ENCODE data around the gene FRY.

The FRY gene

GRCh38 chr13:32314271-32315237 is 283.0 kb downstream of the FRY start:
- H3K27ac ChIP-seq (ENCODE audit: low read length): peak overlapping the region; percentile 91
- no peaks in the 10 kb centered on the region for H3K9me3 ChIP-seq (ENCODE audit: control insufficient read depth in 2 of 2, low read length in 2 of 2)
- no peaks in the 10 kb centered on the region for H3K36me3 ChIP-seq (ENCODE audit: control insufficient read depth in 2 of 2, insufficient read depth in 2 of 2, low read length in 2 of 2)
- H3K9ac ChIP-seq (ENCODE audit: low read length in 2 of 2): peak overlapping the region; percentile 83 to 95
- H3K27me3 ChIP-seq (ENCODE audit: control insufficient read depth in 1 of 2, insufficient read depth in 2 of 2, low read length in 2 of 2): no peaks in the 10 kb centered on the region
- peak overlapping the region; percentile 62 to 87 for H3K4me3 ChIP-seq (ENCODE audit: low read length in 2 of 2)
- H3K4me1 ChIP-seq (ENCODE audit: control insufficient read depth, insufficient read depth, low read length): peaks cover 15% of the 10 kb centered on the region

DNA sequence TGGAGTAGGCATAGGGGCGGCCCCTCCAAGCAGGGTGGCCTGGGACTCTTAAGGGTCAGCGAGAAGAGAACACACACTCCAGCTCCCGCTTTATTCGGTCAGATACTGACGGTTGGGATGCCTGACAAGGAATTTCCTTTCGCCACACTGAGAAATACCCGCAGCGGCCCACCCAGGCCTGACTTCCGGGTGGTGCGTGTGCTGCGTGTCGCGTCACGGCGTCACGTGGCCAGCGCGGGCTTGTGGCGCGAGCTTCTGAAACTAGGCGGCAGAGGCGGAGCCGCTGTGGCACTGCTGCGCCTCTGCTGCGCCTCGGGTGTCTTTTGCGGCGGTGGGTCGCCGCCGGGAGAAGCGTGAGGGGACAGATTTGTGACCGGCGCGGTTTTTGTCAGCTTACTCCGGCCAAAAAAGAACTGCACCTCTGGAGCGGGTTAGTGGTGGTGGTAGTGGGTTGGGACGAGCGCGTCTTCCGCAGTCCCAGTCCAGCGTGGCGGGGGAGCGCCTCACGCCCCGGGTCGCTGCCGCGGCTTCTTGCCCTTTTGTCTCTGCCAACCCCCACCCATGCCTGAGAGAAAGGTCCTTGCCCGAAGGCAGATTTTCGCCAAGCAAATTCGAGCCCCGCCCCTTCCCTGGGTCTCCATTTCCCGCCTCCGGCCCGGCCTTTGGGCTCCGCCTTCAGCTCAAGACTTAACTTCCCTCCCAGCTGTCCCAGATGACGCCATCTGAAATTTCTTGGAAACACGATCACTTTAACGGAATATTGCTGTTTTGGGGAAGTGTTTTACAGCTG is 283.9 kb downstream of the FRY start, which contains the start of the genes BRCA2 and ZAR1L:
Gene BRCA2, plus strand, starts transcription at position 271 of the 790 bp plus-strand sequence. CDS start 953 bp downstream, outside the sequence.
Gene ZAR1L, minus strand, starts transcription at position 126 of the 790 bp plus-strand sequence. CDS start 3,438 bp downstream, outside the sequence.
- peak within 1 kb of the TSS; percentile 91 for H3K27ac ChIP-seq (ENCODE audit: low read length)
- no peaks in the 10 kb centered on the region for H3K9me3 ChIP-seq (ENCODE audit: control insufficient read depth in 2 of 2, low read length in 2 of 2)
- peak within 1 kb of the TSS; percentile 83 to 95 for H3K9ac ChIP-seq (ENCODE audit: low read length in 2 of 2)
- H3K4me3 ChIP-seq (ENCODE audit: low read length in 2 of 2): peak within 1 kb of the TSS; percentile 62 to 87
- H3K36me3 ChIP-seq (ENCODE audit: control insufficient read depth in 2 of 2, insufficient read depth in 2 of 2, low read length in 2 of 2): no peaks in the 10 kb centered on the region
- H3K4me1 ChIP-seq (ENCODE audit: control insufficient read depth, insufficient read depth, low read length): peaks cover 12% of the 10 kb centered on the region
- H3K27me3 ChIP-seq (ENCODE audit: control insufficient read depth in 1 of 2, insufficient read depth in 2 of 2, low read length in 2 of 2): no peaks in the 10 kb centered on the region

GRCh38 chr13:32316028-32316339 is 284.4 kb downstream of the FRY start:
- peaks cover 12% of the 10 kb centered on the region for H3K4me1 ChIP-seq (ENCODE audit: control insufficient read depth, insufficient read depth, low read length)
- no peak overlapping the region for H3K27ac ChIP-seq (ENCODE audit: low read length)
- H3K27me3 ChIP-seq (ENCODE audit: control insufficient read depth in 1 of 2, insufficient read depth in 2 of 2, low read length in 2 of 2): no peaks in the 10 kb centered on the region
- no peaks in the 10 kb centered on the region for H3K36me3 ChIP-seq (ENCODE audit: control insufficient read depth in 2 of 2, insufficient read depth in 2 of 2, low read length in 2 of 2)
- peak overlapping the region; percentile 62 to 87 for H3K4me3 ChIP-seq (ENCODE audit: low read length in 2 of 2)
- peak overlapping the region; percentile 65 to 83 for H3K9ac ChIP-seq (ENCODE audit: low read length in 2 of 2)
- no peaks in the 10 kb centered on the region for H3K9me3 ChIP-seq (ENCODE audit: control insufficient read depth in 2 of 2, low read length in 2 of 2)

GRCh38 chr13:32316501-32316900 is 284.9 kb downstream of the FRY start:
- Histone ChIP-seq H3K27me3 (ENCODE audit: control insufficient read depth in 1 of 2, insufficient read depth in 2 of 2, low read length in 2 of 2) (no peaks in the 10 kb centered on the region), H3K9ac (ENCODE audit: low read length in 2 of 2) (peak overlapping the region in 1 of 2 donors; percentile 83), H3K4me1 (ENCODE audit: control insufficient read depth, insufficient read depth, low read length) (peaks cover 12% of the 10 kb centered on the region), H3K36me3 (ENCODE audit: control insufficient read depth in 2 of 2, insufficient read depth in 2 of 2, low read length in 2 of 2) (no peaks in the 10 kb centered on the region), H3K4me3 (ENCODE audit: low read length in 2 of 2) (no peak overlapping the region), H3K9me3 (ENCODE audit: control insufficient read depth in 2 of 2, low read length in 2 of 2) (no peaks in the 10 kb centered on the region), H3K27ac (ENCODE audit: low read length) (no peak overlapping the region)

GRCh38 chr13:32317716-32318465 is 286.3 kb downstream of the FRY start:
- no peaks in the 10 kb centered on the region for H3K9me3 ChIP-seq (ENCODE audit: control insufficient read depth in 2 of 2, low read length in 2 of 2)
- H3K4me1 ChIP-seq (ENCODE audit: control insufficient read depth, insufficient read depth, low read length): peaks cover 12% of the 10 kb centered on the region
- no peak overlapping the region for H3K9ac ChIP-seq (ENCODE audit: low read length in 2 of 2)
- H3K4me3 ChIP-seq (ENCODE audit: low read length in 2 of 2): no peak overlapping the region
- H3K27ac ChIP-seq (ENCODE audit: low read length): no peak overlapping the region
- H3K36me3 ChIP-seq (ENCODE audit: control insufficient read depth in 2 of 2, insufficient read depth in 2 of 2, low read length in 2 of 2): no peaks in the 10 kb centered on the region
- H3K27me3 ChIP-seq (ENCODE audit: control insufficient read depth in 1 of 2, insufficient read depth in 2 of 2, low read length in 2 of 2): no peaks in the 10 kb centered on the region

- Histone ChIP-seq H3K27me3 (ENCODE audit: control insufficient read depth in 1 of 2, insufficient read depth in 2 of 2, low read length in 2 of 2) (no peaks in the 10 kb centered on the region), H3K4me3 (ENCODE audit: low read length in 2 of 2) (no peak overlapping the region), H3K27ac (ENCODE audit: low read length) (no peak overlapping the region), H3K36me3 (ENCODE audit: control insufficient read depth in 2 of 2, insufficient read depth in 2 of 2, low read length in 2 of 2) (no peaks in the 10 kb centered on the region), H3K9me3 (ENCODE audit: control insufficient read depth in 2 of 2, low read length in 2 of 2) (no peaks in the 10 kb centered on the region), H3K9ac (ENCODE audit: low read length in 2 of 2) (no peak overlapping the region), H3K4me1 (ENCODE audit: control insufficient read depth, insufficient read depth, low read length) (peaks cover 7% of the 10 kb centered on the region)
Observed at GRCh38 chr13:32320528-32320927, 289.0 kb downstream of the FRY start.

GRCh38 chr13:32323912-32324311 is 292.3 kb downstream of the FRY start:
- H3K4me3 ChIP-seq (ENCODE audit: low read length in 2 of 2): no peak overlapping the region
- no peaks in the 10 kb centered on the region for H3K36me3 ChIP-seq (ENCODE audit: control insufficient read depth in 2 of 2, insufficient read depth in 2 of 2, low read length in 2 of 2)
- no peak overlapping the region for H3K9ac ChIP-seq (ENCODE audit: low read length in 2 of 2)
- H3K4me1 ChIP-seq (ENCODE audit: control insufficient read depth, insufficient read depth, low read length): no peaks in the 10 kb centered on the region
- H3K27ac ChIP-seq (ENCODE audit: low read length): no peak overlapping the region
- H3K9me3 ChIP-seq (ENCODE audit: control insufficient read depth in 2 of 2, low read length in 2 of 2): no peaks in the 10 kb centered on the region
- H3K27me3 ChIP-seq (ENCODE audit: control insufficient read depth in 1 of 2, insufficient read depth in 2 of 2, low read length in 2 of 2): no peaks in the 10 kb centered on the region

DNA sequence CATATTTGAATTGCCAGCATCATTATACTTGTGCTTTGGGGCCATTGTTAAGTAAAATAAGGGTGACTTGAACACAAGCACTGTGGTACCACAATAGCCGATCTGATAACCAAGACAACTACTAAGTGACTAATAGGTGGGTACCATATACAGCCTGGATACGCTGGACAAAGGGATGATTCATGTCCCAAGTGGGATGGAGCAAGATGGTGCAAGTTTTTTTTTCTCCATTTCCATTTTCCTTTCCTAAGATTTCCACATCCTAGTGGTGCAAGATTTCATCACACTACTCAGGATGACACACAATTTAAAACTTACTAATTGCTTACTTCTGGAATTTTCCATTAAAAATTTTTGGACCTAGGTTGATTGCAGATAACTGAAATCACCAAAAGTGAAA is 298.9 kb downstream of the FRY start:
- Histone ChIP-seq H3K27ac (ENCODE audit: low read length) (no peak overlapping the region), H3K27me3 (ENCODE audit: control insufficient read depth in 1 of 2, insufficient read depth in 2 of 2, low read length in 2 of 2) (no peaks in the 10 kb centered on the region), H3K36me3 (ENCODE audit: control insufficient read depth in 2 of 2, insufficient read depth in 2 of 2, low read length in 2 of 2) (no peaks in the 10 kb centered on the region), H3K9ac (ENCODE audit: low read length in 2 of 2) (no peak overlapping the region), H3K4me3 (ENCODE audit: low read length in 2 of 2) (no peak overlapping the region), H3K4me1 (ENCODE audit: control insufficient read depth, insufficient read depth, low read length) (no peaks in the 10 kb centered on the region), H3K9me3 (ENCODE audit: control insufficient read depth in 2 of 2, low read length in 2 of 2) (no peaks in the 10 kb centered on the region)

DNA sequence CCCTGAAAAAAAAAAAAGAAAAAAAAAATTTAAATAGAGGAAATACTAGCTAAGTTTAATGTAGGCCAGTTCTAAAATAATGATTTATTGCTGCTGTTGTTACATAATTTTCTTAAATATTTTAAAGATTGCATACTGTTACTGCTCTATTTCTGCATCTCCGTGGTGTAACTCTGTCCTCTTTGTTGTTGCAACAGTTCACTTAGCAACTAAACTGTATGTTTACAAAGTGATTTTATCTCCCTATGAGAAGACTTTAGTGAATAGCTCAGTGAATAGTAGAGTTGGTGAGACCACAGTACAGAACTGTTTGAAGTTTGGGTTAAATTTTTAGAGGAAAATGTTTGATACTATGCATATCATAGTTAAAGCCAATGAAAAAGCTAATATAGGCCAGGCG is 303.1 kb downstream of the FRY start:
- H3K36me3 ChIP-seq (ENCODE audit: control insufficient read depth in 2 of 2, insufficient read depth in 2 of 2, low read length in 2 of 2): no peaks in the 10 kb centered on the region
- H3K4me3 ChIP-seq (ENCODE audit: low read length in 2 of 2): no peak overlapping the region
- no peak overlapping the region for H3K9ac ChIP-seq (ENCODE audit: low read length in 2 of 2)
- no peak overlapping the region for H3K27ac ChIP-seq (ENCODE audit: low read length)
- H3K27me3 ChIP-seq (ENCODE audit: control insufficient read depth in 1 of 2, insufficient read depth in 2 of 2, low read length in 2 of 2): no peaks in the 10 kb centered on the region
- H3K4me1 ChIP-seq (ENCODE audit: control insufficient read depth, insufficient read depth, low read length): no peaks in the 10 kb centered on the region
- H3K9me3 ChIP-seq (ENCODE audit: control insufficient read depth in 2 of 2, low read length in 2 of 2): no peaks in the 10 kb centered on the region

- no peak overlapping the region for H3K4me3 ChIP-seq (ENCODE audit: low read length in 2 of 2)
- no peaks in the 10 kb centered on the region for H3K36me3 ChIP-seq (ENCODE audit: control insufficient read depth in 2 of 2, insufficient read depth in 2 of 2, low read length in 2 of 2)
- no peaks in the 10 kb centered on the region for H3K4me1 ChIP-seq (ENCODE audit: control insufficient read depth, insufficient read depth, low read length)
- H3K27me3 ChIP-seq (ENCODE audit: control insufficient read depth in 1 of 2, insufficient read depth in 2 of 2, low read length in 2 of 2): no peaks in the 10 kb centered on the region
- no peak overlapping the region for H3K27ac ChIP-seq (ENCODE audit: low read length)
- no peak overlapping the region for H3K9ac ChIP-seq (ENCODE audit: low read length in 2 of 2)
- no peaks in the 10 kb centered on the region for H3K9me3 ChIP-seq (ENCODE audit: control insufficient read depth in 2 of 2, low read length in 2 of 2)
Observed at GRCh38 chr13:32340914-32341313, 309.3 kb downstream of the FRY start.

All from stomach smooth muscle (tissue), 2 donors.